Measurements from ENCODE around the gene TTC39C.

- TF ChIP-seq, protein P1, sequence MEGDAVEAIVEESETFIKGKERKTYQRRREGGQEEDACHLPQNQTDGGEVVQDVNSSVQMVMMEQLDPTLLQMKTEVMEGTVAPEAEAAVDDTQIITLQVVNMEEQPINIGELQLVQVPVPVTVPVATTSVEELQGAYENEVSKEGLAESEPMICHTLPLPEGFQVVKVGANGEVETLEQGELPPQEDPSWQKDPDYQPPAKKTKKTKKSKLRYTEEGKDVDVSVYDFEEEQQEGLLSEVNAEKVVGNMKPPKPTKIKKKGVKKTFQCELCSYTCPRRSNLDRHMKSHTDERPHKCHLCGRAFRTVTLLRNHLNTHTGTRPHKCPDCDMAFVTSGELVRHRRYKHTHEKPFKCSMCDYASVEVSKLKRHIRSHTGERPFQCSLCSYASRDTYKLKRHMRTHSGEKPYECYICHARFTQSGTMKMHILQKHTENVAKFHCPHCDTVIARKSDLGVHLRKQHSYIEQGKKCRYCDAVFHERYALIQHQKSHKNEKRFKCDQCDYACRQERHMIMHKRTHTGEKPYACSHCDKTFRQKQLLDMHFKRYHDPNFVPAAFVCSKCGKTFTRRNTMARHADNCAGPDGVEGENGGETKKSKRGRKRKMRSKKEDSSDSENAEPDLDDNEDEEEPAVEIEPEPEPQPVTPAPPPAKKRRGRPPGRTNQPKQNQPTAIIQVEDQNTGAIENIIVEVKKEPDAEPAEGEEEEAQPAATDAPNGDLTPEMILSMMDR (IDR thresholded peaks at IDR 0.05; ENCODE audit: extremely low read depth in 1 of 2, insufficient read depth in 1 of 2, low read depth in 1 of 2, low read length in 2 of 2), result no peak
- TF ChIP-seq POLR2AphosphoS5 (IDR thresholded peaks at IDR 0.05; ENCODE audit: insufficient read depth, low read depth, low read length) (no peak), EZH2 (IDR thresholded peaks at IDR 0.05; ENCODE audit: borderline replicate concordance, low read depth, low read length, severe bottlenecking) (no peak), JUN (IDR thresholded peaks at IDR 0.05; ENCODE audit: borderline replicate concordance, insufficient read depth, insufficient read length, low read depth) (no peak), POLR2A (IDR thresholded peaks at IDR 0.05; ENCODE audit: low read depth, low read length) (no peak)
These were observed 44.9 kb upstream of the TTC39C start for GRCh38 chr18:23969664-23970063.
